CD4-positive, alpha-beta T cell treated with Interleukin-6 at 100 ng/mL for 8 hours (primary cell): Measurements from ENCODE around the gene SELENOM.
"Not testable (repeated sequence)": the region's sequence is repeated elsewhere in the genome, so short reads cannot be mapped to it uniquely, and the experiment has no call there.

ENCODE experiments used
- DNase-seq: peaks from one replicate; pipeline ENCODE4 v3.0.0-alpha.2; 2020; ENCODE audit warnings: mixed read lengths, low spot score

Gene SELENOM

GRCh38 chr22:31130873-31131272, 23.5 kb upstream of the SELENOM start:
- DNase-seq = no peak

GRCh38 chr22:31128156-31128555, 20.8 kb upstream of the SELENOM start:
- DNase-seq = no peak

- DNase-seq = no peak
Observed at GRCh38 chr22:31127181-31127772, 19.9 kb upstream of the SELENOM start.

- DNase-seq = no peak
Observed at GRCh38 chr22:31126869-31127175, 19.5 kb upstream of the SELENOM start.

- DNase-seq = no peak
Observed at GRCh38 chr22:31126128-31126868, 18.9 kb upstream of the SELENOM start.

- DNase-seq = no peak
Observed at GRCh38 chr22:31125521-31126117, 18.3 kb upstream of the SELENOM start.

- no peak for DNase-seq
Observed at GRCh38 chr22:31124811-31125465, 17.6 kb upstream of the SELENOM start.

- DNase-seq = no peak
Observed at GRCh38 chr22:31124290-31124689, 16.9 kb upstream of the SELENOM start.

GRCh38 chr22:31123292-31123602, 15.9 kb upstream of the SELENOM start:
- DNase-seq = no peak

- DNase-seq = no peak
Observed at GRCh38 chr22:31122532-31123291, 15.3 kb upstream of the SELENOM start, which contains the start of gene INPP5J. Gene INPP5J (plus strand): TSS chr22:31122966. CDS start chr22:31123015, 49 bp downstream.

- DNase-seq = no peak
Observed at GRCh38 chr22:31122196-31122531, 14.8 kb upstream of the SELENOM start.

- no peak for DNase-seq
Observed at GRCh38 chr22:31121403-31121802, 14.0 kb upstream of the SELENOM start.

- no peak for DNase-seq
Observed at GRCh38 chr22:31120642-31121041, 13.3 kb upstream of the SELENOM start.

GRCh38 chr22:31120230-31120629, 12.9 kb upstream of the SELENOM start:
- DNase-seq = no peak

- no peak for DNase-seq
Observed at GRCh38 chr22:31119026-31119717, 11.8 kb upstream of the SELENOM start.

GRCh38 chr22:31118046-31118820, 10.9 kb upstream of the SELENOM start:
- no peak for DNase-seq

GRCh38 chr22:31112547-31113091, 5.3 kb upstream of the SELENOM start:
- DNase-seq = not testable (repeated sequence)

GRCh38 chr22:31107894-31108218, 488 bp upstream of the SELENOM start:
- DNase-seq = no peak

- DNase-seq = no peak
Observed at GRCh38 chr22:31106731-31107177, 614 bp downstream of the SELENOM start.

GRCh38 chr22:31106001-31106571, 1.3 kb downstream of the SELENOM start:
- DNase-seq = no peak
